RPMI8226 (cell line): ENCODE measurements around the gene GPR21.

Experiments
- DNase-seq: peaks from one replicate; pipeline ENCODE4 v3.0.0-alpha.2; 2015

The GPR21 gene, protein sequence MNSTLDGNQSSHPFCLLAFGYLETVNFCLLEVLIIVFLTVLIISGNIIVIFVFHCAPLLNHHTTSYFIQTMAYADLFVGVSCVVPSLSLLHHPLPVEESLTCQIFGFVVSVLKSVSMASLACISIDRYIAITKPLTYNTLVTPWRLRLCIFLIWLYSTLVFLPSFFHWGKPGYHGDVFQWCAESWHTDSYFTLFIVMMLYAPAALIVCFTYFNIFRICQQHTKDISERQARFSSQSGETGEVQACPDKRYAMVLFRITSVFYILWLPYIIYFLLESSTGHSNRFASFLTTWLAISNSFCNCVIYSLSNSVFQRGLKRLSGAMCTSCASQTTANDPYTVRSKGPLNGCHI

DNA sequence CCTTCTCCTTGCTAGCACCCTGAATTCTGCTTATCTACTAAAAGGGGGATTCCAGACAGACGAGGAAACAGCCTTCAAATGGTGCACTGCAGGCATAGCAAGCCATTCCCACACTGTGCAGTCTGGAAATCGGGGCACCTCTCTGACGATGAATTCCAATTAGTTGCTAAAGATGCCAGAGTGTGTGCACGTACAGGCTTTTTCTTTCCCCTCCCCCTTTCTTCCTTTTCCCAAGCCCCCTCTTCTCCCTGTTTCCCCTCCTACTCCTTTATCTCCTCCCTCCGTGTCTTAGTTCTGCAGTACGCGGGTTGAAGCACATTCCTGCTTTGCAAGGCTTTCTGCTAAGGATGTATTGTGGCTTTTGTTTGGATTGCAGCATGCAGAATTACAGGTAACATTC, at the start of gene GPR21:
GPR21 (plus strand) TSS at position 316 of the 400 bp plus-strand sequence. CDS start 900 bp downstream, outside the sequence.
- no peak for DNase-seq

- no peak for DNase-seq
Observed at GRCh38 chr9:122986010-122986409, 47.5 kb upstream of the GPR21 start.

- no peak for DNase-seq
Observed at GRCh38 chr9:122988141-122988540, 45.3 kb upstream of the GPR21 start.

GRCh38 chr9:122988920-122989621, 44.4 kb upstream of the GPR21 start:
- DNase-seq, result no peak

GRCh38 chr9:122991370-122991830, 42.1 kb upstream of the GPR21 start:
- peak; percentile 40 for DNase-seq

GRCh38 chr9:122996586-122996985, 36.9 kb upstream of the GPR21 start:
- no peak for DNase-seq

DNA sequence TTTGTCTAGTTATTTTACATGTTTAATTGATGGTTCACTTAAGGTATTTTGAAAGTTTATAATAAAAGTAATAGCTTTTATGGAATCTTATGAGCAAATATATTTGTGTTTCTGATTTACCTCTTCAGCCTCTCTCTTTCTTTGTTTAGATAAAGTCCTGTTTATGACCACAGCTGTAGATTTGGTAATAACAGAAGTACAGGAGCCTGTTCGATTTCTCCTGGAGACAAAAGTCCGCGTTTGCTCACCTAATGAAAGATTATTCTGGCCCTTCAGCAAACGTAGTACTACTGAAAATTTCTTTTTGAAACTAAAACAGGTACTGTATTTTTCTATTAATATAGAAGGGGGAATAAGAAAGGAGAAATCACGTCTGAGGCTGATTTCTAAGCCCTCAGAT, 35.0 kb upstream of the GPR21 start:
- DNase-seq, result no peak

GRCh38 chr9:123000371-123001068, 32.9 kb upstream of the GPR21 start:
- no peak for DNase-seq

DNA sequence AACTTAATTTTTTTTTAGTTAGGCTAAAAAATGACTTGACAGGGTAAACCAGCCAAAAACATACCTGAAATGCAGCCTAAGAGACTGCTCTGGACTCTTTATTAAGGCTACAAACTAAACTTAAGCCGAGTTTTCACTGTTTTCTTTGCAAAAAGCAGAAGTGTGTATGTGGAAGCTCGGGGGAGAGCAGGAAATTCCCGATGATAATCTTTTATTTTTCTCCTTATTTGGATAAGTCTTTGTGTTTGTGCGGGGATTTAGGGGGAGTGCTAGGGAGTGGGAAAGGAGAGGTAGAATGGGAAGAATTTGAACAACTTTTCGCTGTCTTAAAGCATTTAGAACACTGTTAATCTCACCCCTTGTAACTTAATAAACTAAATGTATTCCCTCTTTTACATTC, 30.7 kb upstream of the GPR21 start:
- DNase-seq, result no peak

DNA sequence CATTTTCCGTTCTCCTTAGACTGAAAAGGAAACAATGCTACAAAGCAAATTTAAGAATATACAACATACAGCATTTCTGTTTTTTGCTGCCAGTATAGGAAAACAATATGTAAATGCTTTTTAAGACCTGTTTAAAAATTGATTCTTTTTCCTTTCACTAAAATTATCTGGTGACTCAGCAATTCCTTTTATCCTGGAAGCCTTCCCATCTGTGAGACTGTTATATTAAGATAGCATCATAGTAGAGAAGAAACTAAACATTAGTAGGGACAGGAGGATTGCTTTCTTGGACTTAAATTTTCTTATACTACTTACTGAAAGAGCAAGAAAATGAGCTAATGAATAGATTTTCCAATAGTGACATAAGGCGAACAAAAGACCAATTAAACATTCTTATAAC, 30.0 kb upstream of the GPR21 start:
- DNase-seq, result no peak

DNA sequence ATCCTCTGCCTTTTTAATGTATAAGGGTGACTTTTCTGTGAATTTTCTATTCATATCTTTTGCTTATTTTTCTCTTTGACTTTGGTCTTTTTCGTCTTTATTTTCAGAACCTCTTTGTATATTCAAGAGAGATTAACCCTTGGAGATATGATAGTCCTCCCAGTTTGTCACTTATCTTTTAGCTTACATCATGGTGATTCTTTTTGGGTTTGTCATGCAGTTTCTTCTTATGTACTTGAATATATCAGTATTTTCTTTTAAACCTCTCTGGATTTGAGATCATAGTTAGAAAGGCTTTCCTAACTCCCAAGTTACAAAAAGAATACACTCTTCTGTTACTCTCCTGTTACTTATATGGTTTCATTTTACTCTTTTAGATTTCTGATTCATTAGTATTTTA, 27.5 kb upstream of the GPR21 start:
- no peak for DNase-seq

DNA sequence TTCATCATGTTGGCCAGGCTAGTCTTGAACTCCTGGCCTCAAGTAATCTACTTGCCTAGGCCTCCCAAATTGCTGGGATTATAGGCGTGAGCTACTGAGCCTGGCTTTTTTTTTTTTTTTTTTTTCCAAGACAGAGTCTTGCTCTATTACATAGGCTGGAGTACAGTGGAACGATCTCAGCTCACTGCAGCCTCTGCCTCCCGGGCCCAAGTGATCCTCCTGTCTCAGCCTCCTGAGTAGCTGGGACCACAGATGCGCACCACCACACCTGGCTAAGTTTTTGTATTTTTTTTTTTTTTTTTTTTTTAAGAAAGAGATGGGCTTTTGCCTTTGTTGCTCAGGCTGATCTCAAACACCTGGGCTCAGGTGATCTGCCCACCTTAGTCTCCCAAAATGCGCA, 26.2 kb upstream of the GPR21 start:
- DNase-seq, result no peak

DNA sequence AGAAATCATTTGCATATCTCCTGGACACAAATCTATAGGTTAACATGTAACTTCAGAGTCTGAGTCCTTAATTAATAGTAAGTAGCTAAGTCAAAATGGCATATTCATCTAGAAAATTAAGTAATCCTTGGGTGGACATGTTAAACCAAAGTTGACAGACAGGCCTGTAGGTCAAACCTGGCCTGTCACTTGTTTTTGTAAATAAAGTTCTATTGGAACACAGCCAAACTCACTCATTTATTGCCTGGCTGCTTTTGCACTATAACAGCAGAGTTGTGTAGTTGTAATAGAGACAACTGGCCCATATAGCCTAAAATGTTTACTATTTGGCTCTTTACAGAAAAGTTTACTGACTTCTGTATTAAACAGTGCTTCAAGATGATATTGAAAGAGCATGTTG, 24.6 kb upstream of the GPR21 start:
- no peak for DNase-seq

GRCh38 chr9:123011380-123011779, 22.1 kb upstream of the GPR21 start:
- no peak for DNase-seq

DNA sequence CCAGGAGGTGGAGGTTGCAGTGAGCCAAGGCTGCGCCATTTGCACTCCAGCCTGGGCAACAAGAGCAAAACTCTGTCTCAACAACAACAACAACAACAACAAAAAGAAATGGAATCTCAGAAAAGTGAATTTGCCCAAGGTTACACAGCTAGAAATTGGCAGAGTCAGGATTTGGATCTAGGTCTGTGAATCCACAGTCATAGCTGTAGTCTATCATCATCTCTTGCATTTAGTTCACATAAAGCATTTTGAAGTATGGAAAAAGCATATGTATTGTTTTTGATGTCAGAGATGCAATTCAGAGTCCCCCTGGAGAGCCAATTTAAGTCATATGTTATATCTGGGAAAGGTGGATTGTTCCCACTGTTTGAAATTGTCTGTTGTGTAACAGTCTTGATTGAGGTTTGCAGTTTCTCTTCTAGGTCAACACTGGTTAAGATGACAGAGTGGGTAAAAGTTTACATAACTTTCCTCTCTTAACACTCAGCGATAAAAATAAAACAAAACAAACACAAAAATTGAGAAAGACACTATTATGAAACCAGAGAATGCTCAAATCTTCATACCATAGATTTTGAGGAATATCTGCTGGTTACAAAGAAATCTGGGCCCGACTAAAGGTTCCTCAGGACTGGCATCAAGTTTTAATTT, 21.5 kb upstream of the GPR21 start:
- no peak for DNase-seq

DNA sequence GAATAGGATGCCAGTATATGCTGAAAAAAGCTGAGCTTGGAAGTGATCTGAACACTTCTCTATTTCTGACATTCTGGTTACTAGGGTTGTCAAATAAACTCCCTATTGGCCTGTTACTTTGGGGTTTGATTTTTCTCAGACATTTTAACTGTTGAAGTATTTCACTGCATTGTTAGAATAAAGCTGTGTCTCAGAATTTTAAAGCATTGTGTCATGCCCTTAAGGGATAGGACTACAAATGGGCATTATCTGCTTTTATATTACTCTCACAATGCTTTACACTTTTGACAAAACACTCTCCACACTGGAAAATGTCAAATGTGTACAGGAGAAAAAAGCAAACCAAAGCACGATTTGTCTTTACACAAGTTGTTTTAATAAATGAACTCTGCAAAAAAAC, 16.8 kb upstream of the GPR21 start:
- no peak for DNase-seq

- DNase-seq, result no peak
Observed at GRCh38 chr9:123020796-123021195, 12.7 kb upstream of the GPR21 start.

- no peak for DNase-seq
Observed at GRCh38 chr9:123026425-123026824, 7.0 kb upstream of the GPR21 start.

DNA sequence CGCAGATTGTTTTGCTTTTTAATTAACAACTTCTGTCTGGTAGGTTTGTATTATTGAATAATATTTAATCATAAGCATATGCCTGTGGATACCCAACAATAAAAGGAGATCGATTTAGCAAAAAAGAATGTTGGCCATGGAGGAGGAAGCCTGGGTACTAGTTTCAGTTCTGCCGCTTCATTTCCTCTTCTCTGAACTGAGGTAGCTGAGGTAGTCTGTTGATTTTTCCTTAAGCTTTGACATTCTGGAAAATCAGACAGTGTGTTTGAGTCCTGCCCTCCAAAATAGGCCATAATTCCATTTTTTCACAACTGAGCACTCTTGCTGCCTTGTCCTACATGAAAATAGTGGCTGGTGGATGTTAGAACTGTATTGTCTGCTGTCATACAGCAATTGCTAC, 6.0 kb upstream of the GPR21 start:
- no peak for DNase-seq

GRCh38 chr9:123028136-123028535, 5.3 kb upstream of the GPR21 start:
- DNase-seq, result no peak

DNA sequence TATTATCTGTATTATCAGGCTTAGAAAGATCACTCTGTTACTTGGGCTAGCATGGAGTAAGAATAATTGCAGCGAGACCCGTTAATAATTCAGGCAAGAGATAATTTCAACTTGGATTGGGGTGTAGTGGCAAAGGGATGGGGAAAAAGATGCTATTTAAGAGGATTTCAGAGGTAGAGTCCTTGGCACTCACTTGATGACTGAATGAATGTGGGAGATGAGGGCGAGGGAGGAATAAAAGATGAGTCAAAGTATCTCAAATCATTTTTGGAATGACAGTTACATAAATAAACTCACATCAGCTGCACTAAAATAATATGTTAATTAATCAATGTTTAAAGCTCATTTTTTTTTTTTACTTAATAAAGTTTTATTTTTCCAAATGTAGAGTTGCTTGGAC, 4.5 kb upstream of the GPR21 start:
- no peak for DNase-seq

DNA sequence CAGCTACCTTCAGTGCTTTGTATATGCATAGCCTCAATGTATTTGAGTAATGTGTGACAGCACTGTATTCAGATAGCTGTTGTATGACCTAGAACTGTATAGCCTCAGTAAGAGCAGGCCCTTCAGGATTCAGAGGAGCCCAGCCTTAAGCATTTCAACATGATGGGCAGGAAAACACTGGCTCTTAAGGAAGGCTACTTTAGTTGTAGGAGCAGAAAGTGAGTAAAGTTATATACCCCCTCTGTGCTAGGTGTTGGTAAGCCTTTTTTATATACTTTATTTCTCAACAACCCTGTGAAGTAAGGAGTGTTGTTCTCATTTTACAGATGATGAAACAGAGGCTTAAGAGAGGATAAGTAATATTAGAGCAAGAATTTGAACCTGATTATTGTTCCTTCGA, 1.5 kb upstream of the GPR21 start:
- no peak for DNase-seq

DNA sequence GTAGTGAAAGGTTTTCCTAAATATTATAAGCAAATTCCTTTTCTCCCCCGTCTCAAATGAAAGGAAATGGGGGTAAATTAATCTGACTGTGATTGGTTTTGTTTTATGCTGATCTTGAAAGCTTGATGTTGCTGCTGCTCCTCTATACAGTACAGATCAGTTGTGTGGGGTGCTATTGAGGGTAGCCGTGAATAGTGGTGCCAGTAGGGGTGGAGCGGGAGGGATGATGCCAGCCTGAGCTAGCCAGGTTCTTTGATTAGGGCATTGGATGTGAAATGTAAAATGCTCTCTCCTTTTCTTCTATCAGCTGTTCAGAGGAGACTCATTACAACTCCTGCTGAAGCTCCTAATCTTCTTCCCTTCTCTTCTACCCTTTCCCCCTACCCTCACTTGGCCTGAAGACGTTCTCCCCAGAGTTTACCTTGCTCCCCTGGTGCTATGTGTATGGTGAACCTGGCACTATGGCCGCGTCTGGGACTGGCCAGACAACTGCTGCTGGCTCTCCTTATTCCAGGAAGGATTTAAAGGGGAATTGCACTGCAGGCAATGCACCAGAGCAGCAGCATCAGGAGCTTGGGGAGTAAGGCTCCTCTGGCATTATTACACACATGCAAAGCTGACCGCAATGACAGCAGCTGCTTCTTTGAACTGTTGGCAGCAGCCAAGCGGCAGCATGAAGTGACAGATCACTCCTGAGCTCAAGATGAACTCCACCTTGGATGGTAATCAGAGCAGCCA, 566 bp downstream of the GPR21 start:
- DNase-seq, result no peak
